IPS-20b (cell line): ENCODE results near the gene ATP9B.
"Not testable (repeated sequence)": the region's sequence is repeated elsewhere in the genome, so short reads cannot be mapped to it uniquely, and the experiment has no call there.

Source experiments
- H3K27ac ChIP-seq: one replicate; pipeline ENCODE4 v1.5.1; 2013; ENCODE audit warnings: low read length
- H3K27me3 ChIP-seq: 2 replicates; pipeline ENCODE4 v1.6.1; 2013; ENCODE audit warnings: mild to moderate bottlenecking, low read length, inconsistent platforms; ENCODE audit not compliant: insufficient read depth
- H3K36me3 ChIP-seq: 2 replicates; pipeline ENCODE4 v1.6.1; 2013; ENCODE audit warnings: low read depth, mild to moderate bottlenecking, inconsistent platforms, low read length, moderate library complexity; ENCODE audit not compliant: insufficient read depth
- H3K4me1 ChIP-seq: 2 replicates; pipeline ENCODE4 v1.6.1; 2013; ENCODE audit warnings: mild to moderate bottlenecking, control low read depth, inconsistent platforms, low read length, moderate library complexity; ENCODE audit not compliant: insufficient read depth
- H3K4me3 ChIP-seq: 2 replicates; pipeline ENCODE4 v1.5.1; 2013; ENCODE audit warnings: mild to moderate bottlenecking, low read length, inconsistent platforms
- H3K9ac ChIP-seq: 2 replicates; pipeline ENCODE4 v1.6.1; 2013; ENCODE audit warnings: low read depth, mild to moderate bottlenecking, inconsistent platforms, low read length, moderate library complexity
- H3K9me3 ChIP-seq: 2 replicates; pipeline ENCODE4 v1.6.1; 2013; ENCODE audit warnings: mild to moderate bottlenecking, low read depth, low read length, inconsistent platforms; ENCODE audit not compliant: insufficient read depth

ATP9B gene

GRCh38 chr18:79077181-79077580 is 8.0 kb downstream of the ATP9B start:
- H3K27ac ChIP-seq = no peak overlapping the region
- H3K9me3 ChIP-seq = no peaks in the 10 kb centered on the region
- H3K9ac ChIP-seq = no peak overlapping the region
- 0 out of 2 replicates have a peak, but pooled peaks cover 8% of the 10 kb centered on the region for H3K36me3 ChIP-seq
- peaks cover 3% of the 10 kb centered on the region; the same call in 1 of the 2 replicates for H3K4me1 ChIP-seq
- no peaks in the 10 kb centered on the region for H3K27me3 ChIP-seq
- H3K4me3 ChIP-seq = no peak overlapping the region

- not testable (repeated sequence) for H3K9ac ChIP-seq, H3K4me3 ChIP-seq
Observed at GRCh38 chr18:79078791-79079190, 9.6 kb downstream of the ATP9B start.

GRCh38 chr18:79092874-79093273 is 23.7 kb downstream of the ATP9B start:
- Histone ChIP-seq H3K4me3 (no peak overlapping the region), H3K9me3 (no peaks in the 10 kb centered on the region), H3K36me3 (no peaks in the 10 kb centered on the region), H3K27ac (no peak overlapping the region), H3K27me3 (no peaks in the 10 kb centered on the region), H3K9ac (no peak overlapping the region), H3K4me1 (peaks cover 29% of the 10 kb centered on the region)

More at GRCh38 chr18:79078791-79079190, 9.6 kb downstream of the ATP9B start:
- not testable (repeated sequence) for H3K27ac ChIP-seq, H3K4me1 ChIP-seq, H3K9me3 ChIP-seq, H3K27me3 ChIP-seq
- peaks cover 12% of the 10 kb centered on the region; the same call in 1 of the 2 replicates for H3K36me3 ChIP-seq

- H3K9me3 ChIP-seq = no peaks in the 10 kb centered on the region
- H3K9ac ChIP-seq = no peak overlapping the region
- H3K27ac ChIP-seq = no peak overlapping the region
- H3K4me3 ChIP-seq = no peak overlapping the region
- peaks cover 29% of the 10 kb centered on the region for H3K4me1 ChIP-seq
- no peaks in the 10 kb centered on the region for H3K36me3 ChIP-seq
- H3K27me3 ChIP-seq = no peaks in the 10 kb centered on the region
Observed at GRCh38 chr18:79093986-79094385, 24.8 kb downstream of the ATP9B start.

GRCh38 chr18:79095216-79095615 is 26.0 kb downstream of the ATP9B start:
- H3K27me3 ChIP-seq = no peaks in the 10 kb centered on the region
- no peaks in the 10 kb centered on the region for H3K9me3 ChIP-seq
- peaks cover 29% of the 10 kb centered on the region for H3K4me1 ChIP-seq
- 0 out of 2 replicates have a peak overlapping the region, but pooled peaks have one; percentile 14 for H3K9ac ChIP-seq
- H3K27ac ChIP-seq = no peak overlapping the region
- peak overlapping the region; percentile 16; the same call in 1 of the 2 replicates for H3K4me3 ChIP-seq
- no peaks in the 10 kb centered on the region for H3K36me3 ChIP-seq

GRCh38 chr18:79100944-79101343 is 31.8 kb downstream of the ATP9B start:
- Histone ChIP-seq H3K4me1 (peaks cover 8% of the 10 kb centered on the region; the same call in 1 of the 2 replicates), H3K9ac (no peak overlapping the region), H3K27me3 (no peaks in the 10 kb centered on the region), H3K4me3 (no peak overlapping the region), H3K36me3 (no peaks in the 10 kb centered on the region), H3K9me3 (no peaks in the 10 kb centered on the region), H3K27ac (no peak overlapping the region)

- Histone ChIP-seq H3K4me3 (no peak overlapping the region), H3K4me1 (0 out of 2 replicates have a peak, but pooled peaks cover 3% of the 10 kb centered on the region), H3K9ac (no peak overlapping the region), H3K27ac (no peak overlapping the region), H3K9me3 (no peaks in the 10 kb centered on the region), H3K27me3 (no peaks in the 10 kb centered on the region), H3K36me3 (no peaks in the 10 kb centered on the region; the same call in 1 of the 2 replicates)
Observed at GRCh38 chr18:79102886-79103285, 33.7 kb downstream of the ATP9B start.

GRCh38 chr18:79104137-79104536 is 34.9 kb downstream of the ATP9B start:
- no peak overlapping the region for H3K27ac ChIP-seq
- H3K9ac ChIP-seq = no peak overlapping the region
- H3K9me3 ChIP-seq = no peaks in the 10 kb centered on the region
- no peak overlapping the region for H3K4me3 ChIP-seq
- no peaks in the 10 kb centered on the region for H3K27me3 ChIP-seq
- H3K4me1 ChIP-seq = 0 out of 2 replicates have a peak, but pooled peaks cover 3% of the 10 kb centered on the region
- no peaks in the 10 kb centered on the region; the same call in 1 of the 2 replicates for H3K36me3 ChIP-seq

- Histone ChIP-seq H3K27me3 (no peaks in the 10 kb centered on the region), H3K9ac (no peak overlapping the region), H3K36me3 (no peaks in the 10 kb centered on the region; the same call in 1 of the 2 replicates), H3K27ac (no peak overlapping the region), H3K4me3 (no peak overlapping the region), H3K9me3 (no peaks in the 10 kb centered on the region), H3K4me1 (0 out of 2 replicates have a peak, but pooled peaks cover 3% of the 10 kb centered on the region)
Observed at GRCh38 chr18:79105455-79105854, 36.3 kb downstream of the ATP9B start.

GRCh38 chr18:79106084-79106483 is 36.9 kb downstream of the ATP9B start:
- no peak overlapping the region for H3K9ac ChIP-seq
- H3K36me3 ChIP-seq = no peaks in the 10 kb centered on the region; the same call in 1 of the 2 replicates
- H3K4me1 ChIP-seq = peaks cover 4% of the 10 kb centered on the region; the same call in 1 of the 2 replicates
- no peak overlapping the region for H3K4me3 ChIP-seq
- H3K9me3 ChIP-seq = no peaks in the 10 kb centered on the region
- H3K27ac ChIP-seq = no peak overlapping the region
- no peaks in the 10 kb centered on the region for H3K27me3 ChIP-seq

GRCh38 chr18:79107886-79108285 is 38.7 kb downstream of the ATP9B start:
- no peaks in the 10 kb centered on the region; the same call in 1 of the 2 replicates for H3K36me3 ChIP-seq
- no peaks in the 10 kb centered on the region; the same call in 1 of the 2 replicates for H3K9me3 ChIP-seq
- H3K4me3 ChIP-seq = no peak overlapping the region
- H3K4me1 ChIP-seq = peaks cover 7% of the 10 kb centered on the region; the same call in 1 of the 2 replicates
- no peaks in the 10 kb centered on the region for H3K27me3 ChIP-seq
- H3K9ac ChIP-seq = no peak overlapping the region
- no peak overlapping the region for H3K27ac ChIP-seq

GRCh38 chr18:79108549-79109215 is 39.5 kb downstream of the ATP9B start:
- Histone ChIP-seq H3K27ac (no peak overlapping the region), H3K9ac (no peak overlapping the region), H3K4me3 (no peak overlapping the region)

More at GRCh38 chr18:79108549-79109215, 39.5 kb downstream of the ATP9B start:
- Histone ChIP-seq H3K9me3 (no peaks in the 10 kb centered on the region; the same call in 1 of the 2 replicates), H3K27me3 (no peaks in the 10 kb centered on the region), H3K4me1 (peaks cover 7% of the 10 kb centered on the region; the same call in 1 of the 2 replicates), H3K36me3 (peaks cover 4% of the 10 kb centered on the region)
